Esophagus muscularis mucosa (tissue), 3 donors: ENCODE measurements around the gene SYNE1.

Experiments used
- POLR2A ChIP-seq: fragments of 450-650 bp; IDR thresholded peaks from one replicate; pipeline ENCODE4 v1.6.1; 2017; ENCODE audit warnings: antibody characterized with exemption, moderate library complexity, mild to moderate bottlenecking, low read depth
- TF ChIP-seq, protein P1 (sequence below), 3 experiments: fragments of 200-600 bp in 2 of 3; fragments of 450-650 bp in 1 of 3; sonication (generic) in 2 of 3; IDR thresholded peaks; one replicate each; pipeline ENCODE4 v1.5.1; 2017 to 2019; ENCODE audit warnings: antibody characterized with exemption in 3 of 3, mild to moderate bottlenecking in 2 of 3, moderate library complexity in 1 of 3

DNA sequence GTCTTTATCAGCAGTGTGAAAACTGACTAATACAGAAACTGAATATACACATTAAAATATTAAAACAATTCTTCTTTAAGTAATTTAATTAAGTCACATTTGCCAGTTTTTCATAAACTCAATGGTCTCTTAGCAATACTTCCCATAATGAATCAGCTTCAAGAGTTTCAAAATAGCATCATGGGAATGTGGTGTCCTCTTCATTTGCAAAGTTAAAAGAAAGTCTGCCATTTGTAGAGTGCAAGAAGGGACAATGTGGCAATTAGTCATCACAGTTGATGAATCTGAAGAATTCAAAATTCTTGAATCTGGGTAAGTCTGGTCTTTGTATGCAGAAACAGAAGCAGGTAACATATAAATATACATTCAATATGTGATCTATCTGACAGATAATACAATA is 38.7 kb downstream of the SYNE1 start:
- TF ChIP-seq, protein P1, sequence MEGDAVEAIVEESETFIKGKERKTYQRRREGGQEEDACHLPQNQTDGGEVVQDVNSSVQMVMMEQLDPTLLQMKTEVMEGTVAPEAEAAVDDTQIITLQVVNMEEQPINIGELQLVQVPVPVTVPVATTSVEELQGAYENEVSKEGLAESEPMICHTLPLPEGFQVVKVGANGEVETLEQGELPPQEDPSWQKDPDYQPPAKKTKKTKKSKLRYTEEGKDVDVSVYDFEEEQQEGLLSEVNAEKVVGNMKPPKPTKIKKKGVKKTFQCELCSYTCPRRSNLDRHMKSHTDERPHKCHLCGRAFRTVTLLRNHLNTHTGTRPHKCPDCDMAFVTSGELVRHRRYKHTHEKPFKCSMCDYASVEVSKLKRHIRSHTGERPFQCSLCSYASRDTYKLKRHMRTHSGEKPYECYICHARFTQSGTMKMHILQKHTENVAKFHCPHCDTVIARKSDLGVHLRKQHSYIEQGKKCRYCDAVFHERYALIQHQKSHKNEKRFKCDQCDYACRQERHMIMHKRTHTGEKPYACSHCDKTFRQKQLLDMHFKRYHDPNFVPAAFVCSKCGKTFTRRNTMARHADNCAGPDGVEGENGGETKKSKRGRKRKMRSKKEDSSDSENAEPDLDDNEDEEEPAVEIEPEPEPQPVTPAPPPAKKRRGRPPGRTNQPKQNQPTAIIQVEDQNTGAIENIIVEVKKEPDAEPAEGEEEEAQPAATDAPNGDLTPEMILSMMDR (IDR thresholded peaks at IDR 0.05), result no peak
- no peak for TF ChIP-seq POLR2A
